H1 (cell line): ENCODE measurements around the gene MAP7D2. TPM values are rescaled to one million over a fixed set of nuclear protein-coding genes. Genes with fewer than 3 reads are reported as not detected.

ENCODE experiments used
- CTCF ChIA-PET: fragments of 300-600 bp; sonication (Branson Sonifier 250); formaldehyde crosslinking; loops from one replicate; lab custom pipeline; 2021; ENCODE audit not compliant: partially characterized antibody; lab: Charles Lee
- POLR2A ChIA-PET: fragments of 300-600 bp; sonication (Branson Sonifier 250); formaldehyde crosslinking; loops from one replicate; lab custom pipeline; 2021; ENCODE audit warnings: inconsistent platforms; ENCODE audit not compliant: partially characterized antibody; lab: Charles Lee
- DNase-seq, 2 experiments: peaks; one replicate each; pipeline versions ENCODE4 v3.0.0 to v3.0.0-alpha.2; 2010 to 2022; ENCODE audit warnings: low spot score in 2 of 2, low read depth in 1 of 2, mixed read lengths in 1 of 2
- FAIRE-seq: peaks from 2 replicates; lab custom pipeline; 2011; peaks lifted over from hg19 to GRCh38; lab: Jason Lieb, UNC
- H2AFZ ChIP-seq: 2 replicates; pipeline ENCODE4 v1.8.1; 2012; ENCODE audit warnings: low read length, inconsistent platforms
- H2AK5ac ChIP-seq: 2 replicates; pipeline ENCODE4 v1.6.1; 2013; ENCODE audit warnings: low read depth, low read length
- H2BK120ac ChIP-seq: replicated peaks from 2 replicates; pipeline ENCODE3; 2013; ENCODE audit warnings: low read depth, low read length, inconsistent platforms
- H2BK12ac ChIP-seq: 2 replicates; pipeline ENCODE4 v1.6.1; 2013; ENCODE audit warnings: low read depth, low read length
- H2BK15ac ChIP-seq: 2 replicates; pipeline ENCODE4 v1.6.1; 2013; ENCODE audit warnings: low read length
- H2BK20ac ChIP-seq: 2 replicates; pipeline ENCODE4 v1.6.1; 2013; ENCODE audit warnings: low read length
- H2BK5ac ChIP-seq: 2 replicates; pipeline ENCODE4 v1.6.1; 2013; ENCODE audit warnings: low read depth, low read length
- H3K14ac ChIP-seq: 2 replicates; pipeline ENCODE4 v1.6.1; 2013; ENCODE audit warnings: inconsistent platforms; ENCODE audit not compliant: insufficient read length
- H3K18ac ChIP-seq: 2 replicates; pipeline ENCODE4 v1.6.1; 2013; ENCODE audit warnings: low read length; ENCODE audit errors: extremely low read depth
- H3K23ac ChIP-seq: 2 replicates; pipeline ENCODE4 v1.6.1; 2013; ENCODE audit warnings: inconsistent platforms; ENCODE audit not compliant: insufficient read length
- H3K23me2 ChIP-seq: 2 replicates; pipeline ENCODE4 v1.6.1; 2013; ENCODE audit warnings: low read depth, low read length
- H3K27ac ChIP-seq: 2 replicates; pipeline ENCODE4 v1.6.1; 2011; ENCODE audit warnings: low read depth, low read length, inconsistent platforms
- H3K27me3 ChIP-seq, 4 experiments: replicated peaks in 1 of 4; 1 replicate in 1 of 4; 2 replicates in 3 of 4; pipeline versions ENCODE4 v1.6.1 to v1.8.1; 2011 to 2013; ENCODE audit warnings: low read length in 3 of 4, mild to moderate bottlenecking in 3 of 4, inconsistent platforms in 2 of 4, mixed read lengths in 2 of 4, moderate library complexity in 1 of 4; ENCODE audit not compliant: control insufficient read depth in 3 of 4, insufficient read depth in 3 of 4; ENCODE audit errors: extremely low read depth in 1 of 4
- H3K36me3 ChIP-seq, 4 experiments: 2 replicates each; pipeline versions ENCODE4 v1.6.1 to v1.8.1; 2011 to 2013; ENCODE audit warnings: mild to moderate bottlenecking in 4 of 4, low read length in 3 of 4, moderate library complexity in 2 of 4, control low read depth in 1 of 4, inconsistent platforms in 1 of 4; ENCODE audit not compliant: insufficient read depth in 4 of 4, control insufficient read depth in 2 of 4
- H3K4ac ChIP-seq: replicated peaks from 2 replicates; pipeline ENCODE3; 2013; ENCODE audit warnings: low read length, low read depth, mixed read lengths, inconsistent platforms; ENCODE audit not compliant: insufficient read length
- H3K4me1 ChIP-seq, 4 experiments: replicated peaks in 1 of 4; 1 replicate in 1 of 4; 2 replicates in 3 of 4; pipeline versions ENCODE4 v1.6.1 to v1.8.1; 2011 to 2013; ENCODE audit warnings: low read length in 3 of 4, inconsistent platforms in 2 of 4, mixed read lengths in 1 of 4; ENCODE audit not compliant: insufficient read depth in 4 of 4, control insufficient read depth in 3 of 4
- H3K4me2 ChIP-seq, 2 experiments: 2 replicates each; pipeline versions ENCODE4 v1.6.1 to v1.8.1; 2011 to 2013; ENCODE audit warnings: low read depth in 2 of 2, low read length in 2 of 2, control low read depth in 1 of 2, inconsistent platforms in 1 of 2, mild to moderate bottlenecking in 1 of 2; ENCODE audit not compliant: insufficient read depth in 1 of 2
- H3K4me3 ChIP-seq, 4 experiments: fragments of 200-600, 300-600 bp in 1 of 4; sonication (generic), shearing (Covaris generic), sonication (Bioruptor Twin) in 1 of 4; 2 replicates each; pipeline versions ENCODE4 v1.5.1 to v1.8.1; 2011 to 2016; ENCODE audit warnings: low read length in 4 of 4, low read depth in 3 of 4, control low read depth in 2 of 4, inconsistent platforms in 2 of 4, mild to moderate bottlenecking in 2 of 4, mixed read lengths in 1 of 4, moderate library complexity in 1 of 4; ENCODE audit not compliant: insufficient read depth in 2 of 4; ENCODE audit errors: extremely low read depth in 1 of 4
- H3K56ac ChIP-seq: replicated peaks from 2 replicates; pipeline ENCODE3; 2013; ENCODE audit warnings: low read depth, mild to moderate bottlenecking, mixed read lengths, low read length, inconsistent platforms; ENCODE audit not compliant: insufficient read length
- H3K79me1 ChIP-seq: 2 replicates; pipeline ENCODE4 v1.6.1; 2013; ENCODE audit warnings: low read depth, low read length, control low read depth
- H3K79me2 ChIP-seq, 2 experiments: 2 replicates each; pipeline versions ENCODE4 v1.6.1 to v1.8.1; 2012 to 2013; ENCODE audit warnings: low read length in 2 of 2, mild to moderate bottlenecking in 2 of 2, inconsistent platforms in 1 of 2; ENCODE audit not compliant: insufficient read depth in 2 of 2, control insufficient read depth in 1 of 2
- H3K9ac ChIP-seq, 4 experiments: replicated peaks in 1 of 4; 1 replicate in 1 of 4; 2 replicates in 3 of 4; pipeline versions ENCODE4 v1.6.1 to v1.8.1; 2011 to 2013; ENCODE audit warnings: low read depth in 3 of 4, low read length in 3 of 4, control low read depth in 2 of 4, mild to moderate bottlenecking in 2 of 4, moderate library complexity in 2 of 4, inconsistent platforms in 1 of 4; ENCODE audit errors: extremely low read depth in 1 of 4
- H3K9me3 ChIP-seq, 2 experiments: 2 replicates each; pipeline versions ENCODE4 v1.6.1 to v1.8.1; 2012 to 2013; ENCODE audit warnings: mild to moderate bottlenecking in 2 of 2, moderate library complexity in 2 of 2, control low read depth in 1 of 2, inconsistent platforms in 1 of 2, low read depth in 1 of 2, low read length in 1 of 2, mixed read lengths in 1 of 2; ENCODE audit not compliant: insufficient read depth in 2 of 2
- H4K20me1 ChIP-seq, 2 experiments: replicated peaks in 1 of 2; 2 replicates each; pipeline versions ENCODE3 to v1.8.1; 2011 to 2013; ENCODE audit warnings: inconsistent platforms in 2 of 2, low read length in 2 of 2, mild to moderate bottlenecking in 1 of 2; ENCODE audit not compliant: insufficient read depth in 2 of 2, control insufficient read depth in 1 of 2
- H4K5ac ChIP-seq: 2 replicates; pipeline ENCODE4 v1.6.1; 2013; ENCODE audit warnings: low read length, low read depth, mixed read lengths, inconsistent platforms; ENCODE audit not compliant: insufficient read length
- H4K8ac ChIP-seq: 2 replicates; pipeline ENCODE4 v1.8.0; 2013; ENCODE audit warnings: mild to moderate bottlenecking, moderate library complexity, low read length, inconsistent platforms; ENCODE audit not compliant: insufficient read depth; ENCODE audit errors: extremely low read depth
- H4K91ac ChIP-seq: replicated peaks from 2 replicates; pipeline ENCODE3; 2013; ENCODE audit warnings: low read length, mixed read lengths, inconsistent platforms; ENCODE audit not compliant: insufficient read length
- TCF12 ChIP-seq: IDR thresholded peaks from 2 replicates; pipeline ENCODE4 v1.6.1; 2011; ENCODE audit warnings: low read depth, mild to moderate bottlenecking, low read length
- WGBS, 2 experiments: shearing (Covaris generic) in 1 of 2; methylation state at CpG; one replicate each; pipeline versions ENCODE4 v1.1.6 to v1.1.7; 2013 to 2015; ENCODE audit warnings: low lambda C conversion rate in 2 of 2, mixed read lengths in 2 of 2, inconsistent platforms in 1 of 2, low coverage in 1 of 2, missing lambda C conversion rate in 1 of 2; ENCODE audit not compliant: insufficient replicate concordance in 2 of 2, insufficient coverage in 1 of 2, insufficient read length in 1 of 2; ENCODE audit errors: extremely low coverage in 1 of 2, missing lambda C conversion rate in 1 of 2; 5-methylcytosine and 5-hydroxymethylcytosine counted together
- polyA plus RNA-seq, 7 experiments: library from polyadenylated mRNA; depleted of rRNA in 3 of 7; stranded (reverse) in 5 of 7; unstranded in 2 of 7; fragments of >200 nt in 5 of 7; fragments of 200-250 nt in 2 of 7; gene quantifications; 1 replicate in 5 of 7; 2 replicates in 1 of 7; 4 replicates in 1 of 7; pipeline versions ENCODE4 v1.2.1 to v1.2.3, GENCODE V29; 2011 to 2013; ENCODE audit warnings: missing spikeins in 2 of 7, mixed read lengths in 2 of 7
- total RNA-seq: library from RNA; stranded (reverse); fragmentation: NEBNext Ultra II Directional; extraction: Animal tissue kit (Norgen Biotek cat#: 25700); gene quantifications from 2 replicates; pipeline ENCODE4 v1.2.1, GENCODE V29; 2021
- TF ChIP-seq, protein P1 (sequence below): IDR thresholded peaks from 2 replicates; pipeline ENCODE4 v1.6.1; 2012; ENCODE audit warnings: low read length, inconsistent platforms

Gene MAP7D2
- total and polyA plus RNA-seq, 2 of the 8 experiments (the other 6 are each of a cell fraction or from before 2014, with no cell fraction given), result 0.65 to 0.83 TPM

DNA sequence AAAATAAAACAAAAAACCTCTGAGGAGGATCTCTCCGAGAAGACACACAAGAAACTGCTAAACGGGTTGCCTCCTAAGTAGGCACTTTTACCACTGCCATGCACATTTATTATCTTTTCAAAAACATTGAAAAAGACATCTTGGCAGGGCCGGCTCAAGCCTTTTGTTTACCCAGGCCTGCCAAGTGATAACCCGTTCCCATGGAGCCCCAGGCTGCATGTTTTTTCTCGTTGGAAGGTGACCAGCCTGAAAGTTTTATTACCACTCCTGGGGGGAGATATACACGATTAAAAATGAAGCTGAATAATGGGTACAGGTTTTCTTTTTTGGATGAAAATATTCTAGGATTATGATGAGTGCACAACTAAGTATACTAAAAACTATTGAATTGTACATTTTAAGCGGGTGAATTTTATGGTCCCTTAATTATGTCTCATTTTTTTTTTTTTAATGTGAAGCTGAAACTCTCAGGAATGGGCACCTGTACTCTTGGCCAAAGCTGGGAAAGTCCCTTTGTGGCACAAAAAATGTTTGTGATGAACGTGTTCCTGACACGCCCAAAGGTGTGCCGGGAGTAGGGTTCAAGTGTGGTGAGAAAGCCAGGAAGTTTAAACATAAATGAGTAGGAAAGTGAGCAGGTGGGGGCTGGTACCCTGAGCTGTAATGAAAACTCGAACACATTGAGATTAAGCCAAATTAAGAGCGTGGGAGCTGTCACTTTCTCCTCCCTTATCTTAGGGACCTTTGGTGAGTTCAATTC lies 1.5 kb upstream of the MAP7D2 start:
- H2BK5ac ChIP-seq, result no peak overlapping the region
- FAIRE-seq, result no peak
- no peak overlapping the region for H2BK20ac ChIP-seq
- no peak for TF ChIP-seq TCF12
- TF ChIP-seq, protein P1, sequence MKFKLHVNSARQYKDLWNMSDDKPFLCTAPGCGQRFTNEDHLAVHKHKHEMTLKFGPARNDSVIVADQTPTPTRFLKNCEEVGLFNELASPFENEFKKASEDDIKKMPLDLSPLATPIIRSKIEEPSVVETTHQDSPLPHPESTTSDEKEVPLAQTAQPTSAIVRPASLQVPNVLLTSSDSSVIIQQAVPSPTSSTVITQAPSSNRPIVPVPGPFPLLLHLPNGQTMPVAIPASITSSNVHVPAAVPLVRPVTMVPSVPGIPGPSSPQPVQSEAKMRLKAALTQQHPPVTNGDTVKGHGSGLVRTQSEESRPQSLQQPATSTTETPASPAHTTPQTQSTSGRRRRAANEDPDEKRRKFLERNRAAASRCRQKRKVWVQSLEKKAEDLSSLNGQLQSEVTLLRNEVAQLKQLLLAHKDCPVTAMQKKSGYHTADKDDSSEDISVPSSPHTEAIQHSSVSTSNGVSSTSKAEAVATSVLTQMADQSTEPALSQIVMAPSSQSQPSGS, result no peak

More for the DNA sequence above, 1.5 kb upstream of the MAP7D2 start:
- DNase-seq, result no peak
- no peak overlapping the region for H4K91ac ChIP-seq
- no peak overlapping the region for H2AFZ ChIP-seq
- H3K14ac ChIP-seq, result no peak overlapping the region
- H2BK15ac ChIP-seq, result no peak overlapping the region
- H3K18ac ChIP-seq, result no peak overlapping the region
- H3K23me2 ChIP-seq, result peaks cover 3% of the 10 kb centered on the region; the same call in 1 of the 2 replicates
- peaks cover 0 to 3% of the 10 kb centered on the region in 2 experiments; a peak in 1 of 4 replicates for H3K9me3 ChIP-seq
- H3K36me3 ChIP-seq, result no peaks in the 10 kb centered on the region
- no peak overlapping the region for H2AK5ac ChIP-seq
- no peak overlapping the region for H3K23ac ChIP-seq
- H3K9ac ChIP-seq, result no peak overlapping the region
- H2BK12ac ChIP-seq, result no peak overlapping the region
- H4K8ac ChIP-seq, result no peak overlapping the region
- no peak overlapping the region for H4K5ac ChIP-seq
- H3K27me3 ChIP-seq, result peaks cover 3 to 23% (median 19%) of the 10 kb centered on the region in 4 experiments
- ChIA-PET CTCF (no interaction called here), POLR2A (interaction anchor here (1.1 to 1.3 kb wide), 2 partner anchors 17 to 23 kb away, joined by 3 to 4 read pairs; partner anchors contain the start of gene EIF1AX)
- no peak overlapping the region for H3K4me2 ChIP-seq
- H3K4me1 ChIP-seq, result 0 out of 7 replicates have a peak, but pooled peaks cover 0 to 3% (median 0%) of the 10 kb centered on the region in 4 experiments
- H2BK120ac ChIP-seq, result no peak overlapping the region
- H3K27ac ChIP-seq, result no peak overlapping the region
- H3K4ac ChIP-seq, result no peak overlapping the region
- peaks cover 2% of the 10 kb centered on the region; the same call in 1 of the 2 replicates for H3K79me1 ChIP-seq
- no peak overlapping the region for H3K56ac ChIP-seq
- no peaks in the 10 kb centered on the region for H3K79me2 ChIP-seq
- H4K20me1 ChIP-seq, result peaks cover 0 to 4% of the 10 kb centered on the region in 2 experiments
- H3K4me3 ChIP-seq, result no peak overlapping the region
- WGBS, 2 experiments, result 86% methylated on average over 11 of the region's 12 CpGs; no CpG with 5 or more reads in 1 of the 2 experiments
